Smooth muscle cell (in vitro differentiated cells): Measurements from ENCODE around the gene TP63. TPM values are rescaled to one million over a fixed set of nuclear protein-coding genes. Genes with fewer than 3 reads are reported as not detected.

Experiments used
- DNase-seq: peaks from one replicate; lab custom pipeline; 2025; ENCODE audit not compliant: unreplicated experiment; lab: John Stamatoyannopoulos, UW
- H2AFZ ChIP-seq: fragments of 200-600 bp; sonication (generic); 2 replicates; pipeline ENCODE4 v1.6.0; 2016; ENCODE audit warnings: antibody characterized with exemption, low read depth, mild to moderate bottlenecking
- H3F3A ChIP-seq: fragments of 200-600 bp; sonication (generic); 2 replicates; pipeline ENCODE4 v1.6.0; 2017; ENCODE audit warnings: antibody characterized with exemption, low read depth
- H3K27ac ChIP-seq: fragments of 200-600 bp; sonication (generic); 2 replicates; pipeline ENCODE4 v1.5.1; 2016; ENCODE audit warnings: low read depth, mild to moderate bottlenecking
- H3K27me3 ChIP-seq: fragments of 200-600 bp; sonication (generic); 2 replicates; pipeline ENCODE4 v1.6.1; 2016; ENCODE audit warnings: low read depth, mild to moderate bottlenecking
- H3K36me3 ChIP-seq: fragments of 200-600 bp; sonication (generic); 2 replicates; pipeline ENCODE4 v1.5.1; 2016; ENCODE audit warnings: low read depth
- H3K4me1 ChIP-seq: fragments of 200-600 bp; sonication (generic); 2 replicates; pipeline ENCODE4 v1.5.1; 2016; ENCODE audit warnings: low read depth
- H3K4me2 ChIP-seq: fragments of 200-600 bp; sonication (generic); 2 replicates; pipeline ENCODE4 v1.6.0; 2016; ENCODE audit warnings: mild to moderate bottlenecking
- H3K4me3 ChIP-seq: fragments of 200-600 bp; sonication (generic); 2 replicates; pipeline ENCODE4 v1.5.1; 2016; ENCODE audit warnings: mild to moderate bottlenecking
- H3K79me2 ChIP-seq: fragments of 200-600 bp; sonication (generic); 2 replicates; pipeline ENCODE4 v1.6.0; 2016; ENCODE audit warnings: low read depth, mild to moderate bottlenecking
- H3K9ac ChIP-seq: fragments of 200-600 bp; sonication (generic); 2 replicates; pipeline ENCODE4 v1.6.0; 2016; ENCODE audit warnings: low read depth
- H3K9me3 ChIP-seq: fragments of 200-600 bp; sonication (generic); replicated peaks from 2 replicates; pipeline ENCODE4 v1.5.1; 2016; ENCODE audit warnings: low read depth
- H4K20me1 ChIP-seq: fragments of 200-600 bp; sonication (generic); 2 replicates; pipeline ENCODE4 v1.6.0; 2016; ENCODE audit warnings: low read depth
- CTCF ChIP-seq: fragments of 200-600 bp; sonication (generic); IDR thresholded peaks from 2 replicates; pipeline ENCODE4 v1.5.1; 2017; ENCODE audit warnings: borderline replicate concordance, mild to moderate bottlenecking, antibody characterized with exemption; ENCODE audit not compliant: insufficient read depth, poor library complexity, severe bottlenecking
- WGBS: methylation state at CpG from one replicate; pipeline ENCODE4 v1.1.7; 2016; ENCODE audit warnings: low lambda C conversion rate; 5-methylcytosine and 5-hydroxymethylcytosine counted together
- polyA plus RNA-seq: library from polyadenylated mRNA; unstranded; fragments of >200 nt; fragmentation: Nextera tagmentation; extraction: Ambion mirVana; gene quantifications from 2 replicates; pipeline ENCODE4 v1.2.1, GENCODE V29; 2016
- total RNA-seq: library from RNA; depleted of rRNA; stranded (reverse); fragments of >200 nt; gene quantifications from 2 replicates; pipeline ENCODE4 v1.2.3, GENCODE V29; 2014

Gene TP63
- total and polyA plus RNA-seq, 2 experiments from 2014 or later, result 1.9 to 27.1 TPM

- Histone ChIP-seq H4K20me1 (no peaks in the 10 kb centered on the region), H3K27me3 (no peaks in the 10 kb centered on the region), H3F3A (peaks cover 3% of the 10 kb centered on the region), H3K79me2 (no peaks in the 10 kb centered on the region), H3K27ac (peak overlapping the region; percentile 18), H3K4me3 (no peak overlapping the region), H2AFZ (no peak overlapping the region), H3K4me1 (peaks cover 4% of the 10 kb centered on the region), H3K9me3 (no peaks in the 10 kb centered on the region), H3K9ac (no peak overlapping the region), H3K36me3 (no peaks in the 10 kb centered on the region), H3K4me2 (no peak overlapping the region)
- WGBS, result 86% methylated on average over 5 of the region's 5 CpGs
- no peak for DNase-seq
- TF ChIP-seq CTCF, result no peak
Measured at GRCh38 chr3:189836795-189837194, 205.6 kb downstream of the TP63 start.

- WGBS, result 83% methylated on average over 6 of the region's 6 CpGs
- DNase-seq, result no peak
- Histone ChIP-seq H3K9ac (no peak overlapping the region), H3K4me1 (peaks cover 4% of the 10 kb centered on the region), H3K79me2 (no peaks in the 10 kb centered on the region), H3K4me2 (no peak overlapping the region), H4K20me1 (no peaks in the 10 kb centered on the region), H3K4me3 (no peak overlapping the region), H3K27ac (peak overlapping the region; percentile 92), H2AFZ (no peak overlapping the region), H3K27me3 (no peaks in the 10 kb centered on the region), H3K36me3 (no peaks in the 10 kb centered on the region), H3F3A (peaks cover 3% of the 10 kb centered on the region), H3K9me3 (no peaks in the 10 kb centered on the region)
- no peak for TF ChIP-seq CTCF
Measured at GRCh38 chr3:189838291-189838690, 207.1 kb downstream of the TP63 start.

- Histone ChIP-seq H3K4me1 (peaks cover 4% of the 10 kb centered on the region), H3K9me3 (no peaks in the 10 kb centered on the region), H3K27ac (peak overlapping the region; percentile 92), H3K4me3 (no peak overlapping the region), H4K20me1 (no peaks in the 10 kb centered on the region), H3K9ac (peak overlapping the region; percentile 36), H3F3A (peaks cover 3% of the 10 kb centered on the region), H3K27me3 (no peaks in the 10 kb centered on the region), H3K4me2 (peak overlapping the region; percentile 48), H2AFZ (no peak overlapping the region), H3K36me3 (no peaks in the 10 kb centered on the region), H3K79me2 (no peaks in the 10 kb centered on the region)
- no peak for TF ChIP-seq CTCF
- peak; percentile 20 for DNase-seq
- 2% methylated on average over 2 of the region's 2 CpGs for WGBS
Measured at GRCh38 chr3:189839576-189839975, 208.4 kb downstream of the TP63 start.

- Histone ChIP-seq H3K4me3 (no peak overlapping the region), H3K79me2 (no peaks in the 10 kb centered on the region), H3K36me3 (no peaks in the 10 kb centered on the region), H3K9me3 (no peaks in the 10 kb centered on the region), H3K4me2 (peak overlapping the region; percentile 14), H2AFZ (no peak overlapping the region), H3K9ac (peak overlapping the region; percentile 69), H3K27ac (peak overlapping the region; percentile 92), H3K27me3 (no peaks in the 10 kb centered on the region), H3K4me1 (peaks cover 4% of the 10 kb centered on the region), H3F3A (peaks cover 3% of the 10 kb centered on the region), H4K20me1 (no peaks in the 10 kb centered on the region)
- no peak for TF ChIP-seq CTCF
- no peak for DNase-seq
- 66% methylated on average over 13 of the region's 13 CpGs for WGBS
Measured at GRCh38 chr3:189841473-189842205, 210.4 kb downstream of the TP63 start.
